Caco-2 (cell line): ENCODE data around the gene LRRC52. TPM values are rescaled to one million over a fixed set of nuclear protein-coding genes. Genes with fewer than 3 reads are reported as not detected.

Experiments
- BruUV-seq: library from RNA; stranded (reverse); fragments of 400-500 nt; replicated peaks from 2 replicates; lab custom pipeline; 2021; lab: Mats Ljungman, UMichigan
- CTCF ChIA-PET: fragments of 300-600 bp; sonication (Branson Sonifier 250); formaldehyde crosslinking; loops from one replicate; lab custom pipeline; 2022; ENCODE audit warnings: antibody characterized with exemption; lab: Charles Lee
- POLR2A ChIA-PET: fragments of 300-600 bp; sonication (Branson Sonifier 250); formaldehyde crosslinking; loops from one replicate; lab custom pipeline; 2022; ENCODE audit warnings: antibody characterized with exemption; lab: Charles Lee
- DNase-seq, 2 experiments: peaks; one replicate each; pipeline versions ENCODE4 v3.0.0 to v3.0.0-alpha.2; 2020 to 2022
- H3K27me3 ChIP-seq: replicated peaks from 2 replicates; pipeline ENCODE4 v1.6.0; 2011; ENCODE audit warnings: low read length; ENCODE audit not compliant: control insufficient read depth, insufficient read depth
- H3K36me3 ChIP-seq: 2 replicates; pipeline ENCODE4 v1.5.1; 2011; ENCODE audit warnings: low read length; ENCODE audit not compliant: control insufficient read depth, insufficient read depth
- H3K4me1 ChIP-seq: fragments of 250-450 bp; sonication (Bioruptor Pico); 2 replicates; pipeline ENCODE4 v1.5.1; 2020; ENCODE audit warnings: mild to moderate bottlenecking
- H3K4me3 ChIP-seq: 2 replicates; pipeline ENCODE4 v1.5.1; 2011; ENCODE audit warnings: low read depth, mild to moderate bottlenecking, control low read depth, low read length
- H3K9me3 ChIP-seq: fragments of 250-450 bp; sonication (Bioruptor Pico); 2 replicates; pipeline ENCODE4 v1.5.1; 2020; ENCODE audit warnings: mild to moderate bottlenecking, moderate library complexity
- H3K27ac Mint-ChIP-seq: one replicate; pipeline ENCODE4 v1.8.0; 2022; ENCODE audit warnings: mixed read lengths; ENCODE audit not compliant: unreplicated experiment
- H3K27me3 Mint-ChIP-seq: one replicate; pipeline ENCODE4 v1.8.0; 2022; ENCODE audit warnings: mixed read lengths; ENCODE audit not compliant: insufficient read depth, unreplicated experiment
- H3K36me3 Mint-ChIP-seq: one replicate; pipeline ENCODE4 v1.8.0; 2022; ENCODE audit warnings: mild to moderate bottlenecking, mixed read lengths; ENCODE audit not compliant: insufficient read depth, unreplicated experiment
- H3K4me1 Mint-ChIP-seq: one replicate; pipeline ENCODE4 v1.8.0; 2022; ENCODE audit warnings: low read depth, mixed read lengths; ENCODE audit not compliant: unreplicated experiment
- H3K4me3 Mint-ChIP-seq: one replicate; pipeline ENCODE4 v1.8.0; 2022; ENCODE audit warnings: mild to moderate bottlenecking, moderate library complexity, mixed read lengths; ENCODE audit not compliant: unreplicated experiment
- H3K9me3 Mint-ChIP-seq: one replicate; pipeline ENCODE4 v1.8.0; 2022; ENCODE audit warnings: mixed read lengths; ENCODE audit not compliant: unreplicated experiment
- intact Hi-C: fragments of 100-400 bp; cut with micrococcal nuclease; formaldehyde crosslinking; loops from one replicate; pipeline ENCODE4 v1.10.0; 2022; ENCODE audit not compliant: unreplicated experiment
- total RNA-seq: library from RNA; stranded (reverse); gene quantifications from 2 replicates; pipeline ENCODE4 v1.2.3, GENCODE V29; 2022
- TF ChIP-seq, protein P1 (sequence below), 2 experiments: fragments of 200-600 bp in 1 of 2; IDR thresholded peaks; 1 replicate in 1 of 2; 2 replicates in 1 of 2; pipeline versions ENCODE4 v1.5.1 to v1.8.0; 2011 to 2022; ENCODE audit warnings: antibody characterized with exemption in 1 of 2, control low read depth in 1 of 2, inconsistent platforms in 1 of 2, low read depth in 1 of 2, low read length in 1 of 2, mild to moderate bottlenecking in 1 of 2, moderate library complexity in 1 of 2; ENCODE audit not compliant: insufficient read depth in 1 of 2, severe bottlenecking in 1 of 2, unreplicated experiment in 1 of 2

The LRRC52 gene
- total RNA-seq, 1 experiment from 2014 or later = not detected

DNA sequence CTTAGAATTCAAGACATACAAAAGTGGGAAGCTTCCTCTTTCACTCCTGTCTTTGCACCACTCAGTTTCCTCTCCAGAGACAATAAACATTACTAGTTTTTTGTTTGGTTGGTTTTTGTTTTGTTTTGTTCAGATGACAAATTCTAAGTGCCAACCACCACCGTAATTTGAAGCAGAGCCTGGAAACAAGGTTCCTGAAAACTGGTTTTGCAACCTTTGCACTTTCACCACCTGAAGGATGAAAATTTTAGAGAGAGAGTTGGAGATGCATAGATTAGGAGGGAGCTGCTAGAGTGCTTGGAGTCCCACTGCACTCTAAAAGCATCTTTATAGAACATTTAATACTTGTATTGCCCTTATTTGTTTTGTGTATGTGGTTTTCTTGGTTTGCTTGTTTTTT is 67.1 kb downstream of the LRRC52 start:
- H3K4me1 ChIP-seq = no peaks in the 10 kb centered on the region
- H3K4me3 Mint-ChIP-seq = no peak overlapping the region
- no peaks in the 10 kb centered on the region for H3K4me1 Mint-ChIP-seq
- H3K9me3 ChIP-seq = no peaks in the 10 kb centered on the region
- H3K27ac Mint-ChIP-seq = no peak overlapping the region
- ChIA-PET CTCF (no interaction called here), POLR2A (no interaction called here)
- intact Hi-C loops = no loop called here
- BruUV-seq = no TSS peak
- no peak for DNase-seq
- no peak overlapping the region for H3K4me3 ChIP-seq
- H3K9me3 Mint-ChIP-seq = no peaks in the 10 kb centered on the region
- H3K36me3 Mint-ChIP-seq = no peaks in the 10 kb centered on the region
- peaks cover 4% of the 10 kb centered on the region for H3K27me3 Mint-ChIP-seq
- TF ChIP-seq, protein P1, sequence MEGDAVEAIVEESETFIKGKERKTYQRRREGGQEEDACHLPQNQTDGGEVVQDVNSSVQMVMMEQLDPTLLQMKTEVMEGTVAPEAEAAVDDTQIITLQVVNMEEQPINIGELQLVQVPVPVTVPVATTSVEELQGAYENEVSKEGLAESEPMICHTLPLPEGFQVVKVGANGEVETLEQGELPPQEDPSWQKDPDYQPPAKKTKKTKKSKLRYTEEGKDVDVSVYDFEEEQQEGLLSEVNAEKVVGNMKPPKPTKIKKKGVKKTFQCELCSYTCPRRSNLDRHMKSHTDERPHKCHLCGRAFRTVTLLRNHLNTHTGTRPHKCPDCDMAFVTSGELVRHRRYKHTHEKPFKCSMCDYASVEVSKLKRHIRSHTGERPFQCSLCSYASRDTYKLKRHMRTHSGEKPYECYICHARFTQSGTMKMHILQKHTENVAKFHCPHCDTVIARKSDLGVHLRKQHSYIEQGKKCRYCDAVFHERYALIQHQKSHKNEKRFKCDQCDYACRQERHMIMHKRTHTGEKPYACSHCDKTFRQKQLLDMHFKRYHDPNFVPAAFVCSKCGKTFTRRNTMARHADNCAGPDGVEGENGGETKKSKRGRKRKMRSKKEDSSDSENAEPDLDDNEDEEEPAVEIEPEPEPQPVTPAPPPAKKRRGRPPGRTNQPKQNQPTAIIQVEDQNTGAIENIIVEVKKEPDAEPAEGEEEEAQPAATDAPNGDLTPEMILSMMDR (IDR thresholded peaks at IDR 0.05; ENCODE audit: insufficient read depth in 1 of 2, low read depth in 1 of 2, low read length in 1 of 2, severe bottlenecking in 1 of 2, unreplicated experiment in 1 of 2) = no peak
- H3K27me3 ChIP-seq = no peaks in the 10 kb centered on the region
- no peaks in the 10 kb centered on the region for H3K36me3 ChIP-seq

DNA sequence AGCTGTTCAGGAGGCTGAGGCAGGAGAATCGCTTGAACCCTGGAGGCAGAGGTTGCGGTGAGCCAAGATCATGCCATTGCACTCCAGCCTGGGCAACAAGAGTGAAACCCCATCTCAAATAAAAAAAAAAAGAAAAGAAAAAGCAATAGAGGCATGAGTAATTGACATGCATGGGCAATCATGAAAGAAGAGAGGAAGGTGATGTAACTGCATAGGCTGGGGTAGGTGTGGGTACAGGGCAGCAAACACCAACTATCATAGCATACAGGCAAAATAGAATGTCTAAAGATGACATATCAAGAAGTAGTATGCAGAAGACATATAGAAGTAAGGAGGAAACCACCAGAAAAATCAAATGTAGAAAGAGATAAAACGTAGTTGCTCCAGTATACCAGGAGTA is 68.3 kb downstream of the LRRC52 start:
- CTCF ChIA-PET = no interaction called here
- peaks cover 7% of the 10 kb centered on the region for H3K27me3 Mint-ChIP-seq
- H3K4me1 ChIP-seq = no peaks in the 10 kb centered on the region
- TF ChIP-seq, protein P1 (IDR thresholded peaks at IDR 0.05; ENCODE audit: insufficient read depth in 1 of 2, low read depth in 1 of 2, low read length in 1 of 2, severe bottlenecking in 1 of 2, unreplicated experiment in 1 of 2) = no peak
- POLR2A ChIA-PET = no interaction called here
- H3K36me3 ChIP-seq = no peaks in the 10 kb centered on the region
- DNase-seq = no peak
- no peaks in the 10 kb centered on the region for H3K9me3 ChIP-seq
- no peaks in the 10 kb centered on the region for H3K4me1 Mint-ChIP-seq
- no peaks in the 10 kb centered on the region for H3K36me3 Mint-ChIP-seq
- H3K27me3 ChIP-seq = no peaks in the 10 kb centered on the region
- H3K9me3 Mint-ChIP-seq = no peaks in the 10 kb centered on the region
- no peak overlapping the region for H3K27ac Mint-ChIP-seq
- no TSS peak for BruUV-seq
- intact Hi-C loops = no loop called here
- no peak overlapping the region for H3K4me3 Mint-ChIP-seq
- H3K4me3 ChIP-seq = no peak overlapping the region

Other genes starting within 250 kb of the LRRC52 start
- not detected in 2 replicates for gene LMX1A, start 187.3 kb upstream of the LRRC52 start, total RNA-seq
- not detected in 2 replicates for gene RXRG, start 98.9 kb upstream of the LRRC52 start, total RNA-seq
- 173 and 193 TPM in 2 replicates for gene MGST3, start 87.2 kb downstream of the LRRC52 start, total RNA-seq
- 28.4 and 33.9 TPM in 2 replicates for gene ALDH9A1, start 154.6 kb downstream of the LRRC52 start, total RNA-seq
- 138 and 152 TPM in 2 replicates for gene TMCO1, start 224.9 kb downstream of the LRRC52 start, total RNA-seq